Uterus (tissue), 2 donors: ENCODE measurements around the gene CMTR1.

Source experiments
- POLR2A ChIP-seq, 2 donors: fragments of 450-650 bp; IDR thresholded peaks; one replicate each; pipeline ENCODE4 v1.6.1; 2016; ENCODE audit warnings: antibody characterized with exemption in 2 of 2, mild to moderate bottlenecking in 1 of 2, moderate library complexity in 1 of 2
- TF ChIP-seq, protein P1 (sequence below), 4 experiments: fragments of 200-600 bp in 2 of 4; fragments of 450-650 bp in 2 of 4; sonication (generic) in 2 of 4; IDR thresholded peaks; one replicate each; pipeline ENCODE4 v1.5.1; 2016 to 2019; ENCODE audit warnings: antibody characterized with exemption in 4 of 4, mild to moderate bottlenecking in 2 of 4, moderate library complexity in 1 of 4

- TF ChIP-seq, protein P1, sequence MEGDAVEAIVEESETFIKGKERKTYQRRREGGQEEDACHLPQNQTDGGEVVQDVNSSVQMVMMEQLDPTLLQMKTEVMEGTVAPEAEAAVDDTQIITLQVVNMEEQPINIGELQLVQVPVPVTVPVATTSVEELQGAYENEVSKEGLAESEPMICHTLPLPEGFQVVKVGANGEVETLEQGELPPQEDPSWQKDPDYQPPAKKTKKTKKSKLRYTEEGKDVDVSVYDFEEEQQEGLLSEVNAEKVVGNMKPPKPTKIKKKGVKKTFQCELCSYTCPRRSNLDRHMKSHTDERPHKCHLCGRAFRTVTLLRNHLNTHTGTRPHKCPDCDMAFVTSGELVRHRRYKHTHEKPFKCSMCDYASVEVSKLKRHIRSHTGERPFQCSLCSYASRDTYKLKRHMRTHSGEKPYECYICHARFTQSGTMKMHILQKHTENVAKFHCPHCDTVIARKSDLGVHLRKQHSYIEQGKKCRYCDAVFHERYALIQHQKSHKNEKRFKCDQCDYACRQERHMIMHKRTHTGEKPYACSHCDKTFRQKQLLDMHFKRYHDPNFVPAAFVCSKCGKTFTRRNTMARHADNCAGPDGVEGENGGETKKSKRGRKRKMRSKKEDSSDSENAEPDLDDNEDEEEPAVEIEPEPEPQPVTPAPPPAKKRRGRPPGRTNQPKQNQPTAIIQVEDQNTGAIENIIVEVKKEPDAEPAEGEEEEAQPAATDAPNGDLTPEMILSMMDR (IDR thresholded peaks at IDR 0.05) = no peak
- TF ChIP-seq POLR2A (IDR thresholded peaks at IDR 0.05) = no peak
Measured at GRCh38 chr6:37479266-37479854, 46.3 kb downstream of the CMTR1 start.
